ENCODE results near the gene CRIP2. TPM values are rescaled to one million over a fixed set of nuclear protein-coding genes. Genes with fewer than 3 reads are reported as not detected.

The CRIP2 gene
- total and polyA plus RNA-seq, 9 donors: 144 to 335 (median 235) TPM

DNA sequence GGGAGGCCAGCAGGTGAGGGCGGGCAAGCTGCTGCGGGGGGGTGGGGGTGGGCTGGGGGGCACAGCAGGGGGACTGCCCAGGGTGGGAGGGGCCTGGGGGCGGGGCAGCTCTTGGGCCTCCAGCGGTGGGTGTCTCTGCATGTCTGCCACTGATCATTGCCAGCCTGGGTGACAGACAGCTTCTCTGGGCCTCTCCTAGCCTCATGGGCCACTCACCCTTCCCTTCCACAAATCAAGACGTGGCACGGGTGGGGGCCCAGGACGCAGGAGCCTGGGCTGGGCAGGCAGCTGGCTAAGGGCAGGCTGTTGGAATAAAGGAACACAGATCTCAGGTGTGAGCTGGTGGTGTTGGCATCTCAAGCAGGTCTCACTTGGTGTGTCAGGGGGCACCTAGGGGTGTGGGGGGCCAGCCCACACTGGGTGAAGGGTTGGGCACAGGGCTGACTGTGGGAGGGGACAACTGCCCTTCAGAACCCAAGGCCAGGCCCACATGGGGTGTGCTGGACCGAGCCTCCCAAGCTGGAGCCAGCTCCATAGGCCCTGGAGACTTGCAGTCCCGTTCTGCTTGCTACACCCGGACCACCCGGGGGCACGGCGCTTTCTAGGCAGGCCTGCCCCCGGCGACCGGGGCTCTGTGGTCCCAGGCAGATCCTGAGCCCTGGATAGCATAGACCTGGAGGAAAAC is 19.4 kb downstream of the CRIP2 start:
- WGBS (ENCODE audit: insufficient coverage): 91% methylated on average over 10 of the region's 16 CpGs
- Histone ChIP-seq H3K9me3 (replicated peaks; ENCODE audit: control insufficient read depth, low read depth, low read length) (no peaks in the 10 kb centered on the region), H3K27ac (ENCODE audit: low read length) (no peak overlapping the region), H3K4me1 (ENCODE audit: control insufficient read depth, insufficient read depth, low read length) (peaks cover 31% of the 10 kb centered on the region), H3K36me3 (ENCODE audit: control insufficient read depth, insufficient read depth, low read length) (peaks cover 12% of the 10 kb centered on the region), H3K27me3 (ENCODE audit: control insufficient read depth, insufficient read depth, low read length) (no peaks in the 10 kb centered on the region), H3K4me3 (ENCODE audit: low read length) (no peak overlapping the region)
- peak; percentile 20 for DNase-seq

DNA sequence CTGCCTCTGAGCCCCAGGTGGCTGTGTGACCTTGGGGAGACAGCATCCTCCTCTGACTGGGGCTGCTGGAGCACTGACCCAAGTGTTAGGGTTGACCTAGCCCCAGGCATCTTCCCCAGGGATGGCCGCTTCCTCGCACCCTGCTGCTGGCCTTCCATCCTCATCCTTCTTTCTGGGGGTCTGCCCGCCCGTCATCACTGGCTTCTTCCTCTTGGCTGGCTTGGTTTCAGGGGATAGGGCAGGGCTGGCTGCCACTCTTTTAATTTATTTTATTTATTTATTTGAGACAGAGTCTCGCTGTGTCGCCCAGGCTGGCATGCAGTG is 19.9 kb downstream of the CRIP2 start:
- Histone ChIP-seq H3K27me3 (ENCODE audit: control insufficient read depth, insufficient read depth, low read length) (no peaks in the 10 kb centered on the region), H3K36me3 (ENCODE audit: control insufficient read depth, insufficient read depth, low read length) (peaks cover 15% of the 10 kb centered on the region), H3K27ac (ENCODE audit: low read length) (no peak overlapping the region), H3K9me3 (replicated peaks; ENCODE audit: control insufficient read depth, low read depth, low read length) (no peaks in the 10 kb centered on the region), H3K4me1 (ENCODE audit: control insufficient read depth, insufficient read depth, low read length) (peaks cover 29% of the 10 kb centered on the region), H3K4me3 (ENCODE audit: low read length) (no peak overlapping the region)
- DNase-seq: no peak
- 100% methylated on average over 3 of the region's 6 CpGs for WGBS (ENCODE audit: insufficient coverage)

GRCh38 chr14:105495101-105495989 is 20.7 kb downstream of the CRIP2 start:
- WGBS (ENCODE audit: insufficient coverage): 66% methylated on average over 16 of the region's 18 CpGs
- Histone ChIP-seq H3K27me3 (ENCODE audit: control insufficient read depth, insufficient read depth, low read length) (no peaks in the 10 kb centered on the region), H3K9me3 (replicated peaks; ENCODE audit: control insufficient read depth, low read depth, low read length) (no peaks in the 10 kb centered on the region), H3K4me3 (ENCODE audit: low read length) (no peak overlapping the region), H3K36me3 (ENCODE audit: control insufficient read depth, insufficient read depth, low read length) (peaks cover 15% of the 10 kb centered on the region), H3K4me1 (ENCODE audit: control insufficient read depth, insufficient read depth, low read length) (peaks cover 29% of the 10 kb centered on the region), H3K27ac (ENCODE audit: low read length) (no peak overlapping the region)
- DNase-seq: peak; percentile 11

DNA sequence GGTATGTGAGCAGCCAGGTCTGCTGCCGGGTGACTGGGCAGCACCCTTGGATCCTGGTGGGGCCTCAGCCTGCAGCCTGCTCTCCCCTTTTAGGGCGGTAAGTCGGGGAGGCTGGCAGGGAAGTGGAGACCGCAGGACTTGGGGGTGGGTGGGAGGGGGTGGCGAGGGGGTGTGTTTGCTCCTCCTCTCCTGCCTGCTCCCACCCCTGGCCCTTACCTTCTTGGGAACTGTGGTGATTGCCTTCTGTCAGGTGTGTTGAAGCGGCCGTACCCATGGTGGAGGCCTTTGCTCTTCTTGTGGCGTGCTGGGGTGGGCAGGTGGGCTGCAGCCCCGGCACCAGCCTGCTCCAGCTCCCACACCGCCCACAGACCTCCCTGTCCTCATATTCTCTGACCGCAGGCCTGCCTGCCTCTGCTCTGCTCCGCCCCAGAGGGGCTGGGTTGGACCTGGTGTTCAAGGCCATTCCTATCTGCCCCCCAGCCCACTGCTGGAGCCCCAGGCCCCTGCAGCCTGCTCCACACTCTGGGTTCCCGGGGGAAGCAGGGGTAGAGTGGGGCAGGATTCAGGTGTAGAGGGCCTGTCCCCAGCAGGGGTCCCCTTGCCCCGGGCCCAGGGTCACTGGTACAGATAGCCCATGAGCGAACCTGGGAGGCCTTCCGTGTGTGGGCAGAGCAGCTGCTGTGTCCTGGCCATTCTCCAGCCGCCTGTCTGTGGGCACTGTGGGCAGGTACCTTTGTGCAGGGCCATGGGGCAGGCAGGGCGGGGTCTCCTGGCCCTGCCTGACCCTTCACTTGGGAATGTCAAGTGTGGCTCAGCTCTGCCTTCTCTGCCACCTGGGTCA is 21.6 kb downstream of the CRIP2 start:
- H3K27ac ChIP-seq (ENCODE audit: low read length): no peak overlapping the region
- peaks cover 29% of the 10 kb centered on the region for H3K4me1 ChIP-seq (ENCODE audit: control insufficient read depth, insufficient read depth, low read length)
- DNase-seq: no peak
- H3K4me3 ChIP-seq (ENCODE audit: low read length): no peak overlapping the region
- no peaks in the 10 kb centered on the region for H3K27me3 ChIP-seq (ENCODE audit: control insufficient read depth, insufficient read depth, low read length)
- no peaks in the 10 kb centered on the region for H3K9me3 ChIP-seq (replicated peaks; ENCODE audit: control insufficient read depth, low read depth, low read length)
- H3K36me3 ChIP-seq (ENCODE audit: control insufficient read depth, insufficient read depth, low read length): peaks cover 15% of the 10 kb centered on the region
- WGBS (ENCODE audit: insufficient coverage): 77% methylated on average over 11 of the region's 18 CpGs

DNA sequence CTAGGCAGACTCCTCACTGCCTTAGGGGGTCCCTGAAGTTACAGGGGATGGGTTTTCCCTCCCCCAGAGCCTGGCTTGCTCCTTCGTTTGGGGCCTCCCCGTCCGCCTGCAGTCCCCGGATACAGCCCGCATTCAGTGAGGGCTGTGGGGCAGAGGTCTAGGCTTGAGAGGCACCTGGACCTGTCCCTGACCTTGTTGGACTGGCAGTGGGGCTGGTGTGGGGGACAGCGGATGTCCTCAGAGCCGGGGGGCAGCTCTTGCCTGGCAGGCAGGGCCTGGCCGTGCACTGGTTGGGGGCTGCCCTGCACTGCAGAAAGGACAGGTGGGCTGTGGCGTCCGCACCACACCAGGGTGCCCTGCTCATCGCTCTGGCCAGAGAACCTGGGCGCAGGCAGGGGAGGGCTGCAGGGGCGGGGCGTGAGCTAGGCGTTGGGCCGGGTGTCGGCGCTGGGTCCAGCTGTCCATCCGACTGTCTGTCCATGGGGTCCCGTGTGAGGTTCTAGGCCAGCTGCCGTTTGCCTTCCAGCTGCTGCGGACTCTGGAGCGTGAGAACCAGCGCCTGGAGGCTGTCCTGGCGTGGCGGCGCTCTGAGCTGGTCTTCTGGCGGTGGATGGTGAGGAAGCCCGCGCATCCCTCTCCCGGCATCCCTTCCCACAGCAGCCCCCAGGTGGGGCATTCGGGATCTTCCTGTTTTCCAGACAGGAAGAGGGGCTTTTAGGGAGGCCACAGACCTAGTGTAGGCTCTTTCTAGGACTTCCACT is 22.4 kb downstream of the CRIP2 start:
- 87% methylated on average over 28 of the region's 32 CpGs for WGBS (ENCODE audit: insufficient coverage)
- no peak for DNase-seq
- no peak overlapping the region for H3K27ac ChIP-seq (ENCODE audit: low read length)
- peaks cover 14% of the 10 kb centered on the region for H3K36me3 ChIP-seq (ENCODE audit: control insufficient read depth, insufficient read depth, low read length)
- H3K4me1 ChIP-seq (ENCODE audit: control insufficient read depth, insufficient read depth, low read length): peaks cover 25% of the 10 kb centered on the region
- H3K9me3 ChIP-seq (replicated peaks; ENCODE audit: control insufficient read depth, low read depth, low read length): no peaks in the 10 kb centered on the region
- no peaks in the 10 kb centered on the region for H3K27me3 ChIP-seq (ENCODE audit: control insufficient read depth, insufficient read depth, low read length)
- H3K4me3 ChIP-seq (ENCODE audit: low read length): no peak overlapping the region

DNA sequence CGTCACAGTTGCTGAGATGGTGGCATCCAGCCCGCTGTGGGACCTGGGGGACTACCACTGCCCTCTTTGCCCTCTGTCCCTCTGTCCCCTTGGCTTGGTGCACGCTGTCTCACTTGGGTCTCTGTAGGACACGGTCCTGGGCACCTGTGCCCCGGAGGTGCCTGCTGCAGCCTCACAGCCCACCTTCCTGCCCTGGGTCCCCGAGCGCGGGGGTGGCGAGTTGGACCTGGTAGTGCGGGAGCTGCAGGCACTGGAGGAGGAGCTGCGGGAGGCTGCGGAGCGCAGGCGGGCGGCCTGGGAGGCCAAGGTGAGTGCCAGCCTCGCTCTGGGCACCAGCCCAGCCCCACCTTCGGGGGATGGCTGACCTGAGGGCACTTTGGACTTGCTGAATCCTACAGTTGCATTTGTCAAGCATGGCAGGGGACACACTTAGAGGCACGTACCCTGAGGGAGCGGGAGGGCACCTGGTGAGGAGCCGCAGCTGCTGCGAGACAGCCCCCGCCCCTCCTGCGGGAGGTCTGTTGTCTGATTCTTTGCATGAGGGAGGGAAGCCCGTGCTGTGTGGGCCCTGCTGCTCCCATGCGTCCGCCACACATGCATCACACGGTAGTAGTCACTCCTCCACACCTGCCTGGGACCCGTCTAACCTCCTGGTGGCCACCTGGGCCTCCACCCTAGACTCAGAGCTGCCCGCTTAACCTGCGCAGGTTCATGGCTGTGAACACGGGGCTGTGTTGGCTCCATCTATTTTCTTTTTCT is 23.2 kb downstream of the CRIP2 start:
- H3K27me3 ChIP-seq (ENCODE audit: control insufficient read depth, insufficient read depth, low read length): no peaks in the 10 kb centered on the region
- no peaks in the 10 kb centered on the region for H3K9me3 ChIP-seq (replicated peaks; ENCODE audit: control insufficient read depth, low read depth, low read length)
- H3K36me3 ChIP-seq (ENCODE audit: control insufficient read depth, insufficient read depth, low read length): peaks cover 7% of the 10 kb centered on the region
- no peak overlapping the region for H3K27ac ChIP-seq (ENCODE audit: low read length)
- H3K4me1 ChIP-seq (ENCODE audit: control insufficient read depth, insufficient read depth, low read length): peaks cover 23% of the 10 kb centered on the region
- no peak for DNase-seq
- no peak overlapping the region for H3K4me3 ChIP-seq (ENCODE audit: low read length)
- 90% methylated on average over 28 of the region's 31 CpGs for WGBS (ENCODE audit: insufficient coverage)

- Histone ChIP-seq H3K27me3 (ENCODE audit: control insufficient read depth, insufficient read depth, low read length) (no peaks in the 10 kb centered on the region), H3K4me3 (ENCODE audit: low read length) (no peak overlapping the region), H3K36me3 (ENCODE audit: control insufficient read depth, insufficient read depth, low read length) (peaks cover 7% of the 10 kb centered on the region), H3K9me3 (replicated peaks; ENCODE audit: control insufficient read depth, low read depth, low read length) (no peaks in the 10 kb centered on the region), H3K4me1 (ENCODE audit: control insufficient read depth, insufficient read depth, low read length) (peaks cover 23% of the 10 kb centered on the region), H3K27ac (ENCODE audit: low read length) (peak overlapping the region; percentile 47)
- WGBS (ENCODE audit: insufficient coverage): 69% methylated on average over 33 of the region's 36 CpGs
- DNase-seq: no peak
These were observed 24.0 kb downstream of the CRIP2 start for GRCh38 chr14:105498430-105499255.

DNA sequence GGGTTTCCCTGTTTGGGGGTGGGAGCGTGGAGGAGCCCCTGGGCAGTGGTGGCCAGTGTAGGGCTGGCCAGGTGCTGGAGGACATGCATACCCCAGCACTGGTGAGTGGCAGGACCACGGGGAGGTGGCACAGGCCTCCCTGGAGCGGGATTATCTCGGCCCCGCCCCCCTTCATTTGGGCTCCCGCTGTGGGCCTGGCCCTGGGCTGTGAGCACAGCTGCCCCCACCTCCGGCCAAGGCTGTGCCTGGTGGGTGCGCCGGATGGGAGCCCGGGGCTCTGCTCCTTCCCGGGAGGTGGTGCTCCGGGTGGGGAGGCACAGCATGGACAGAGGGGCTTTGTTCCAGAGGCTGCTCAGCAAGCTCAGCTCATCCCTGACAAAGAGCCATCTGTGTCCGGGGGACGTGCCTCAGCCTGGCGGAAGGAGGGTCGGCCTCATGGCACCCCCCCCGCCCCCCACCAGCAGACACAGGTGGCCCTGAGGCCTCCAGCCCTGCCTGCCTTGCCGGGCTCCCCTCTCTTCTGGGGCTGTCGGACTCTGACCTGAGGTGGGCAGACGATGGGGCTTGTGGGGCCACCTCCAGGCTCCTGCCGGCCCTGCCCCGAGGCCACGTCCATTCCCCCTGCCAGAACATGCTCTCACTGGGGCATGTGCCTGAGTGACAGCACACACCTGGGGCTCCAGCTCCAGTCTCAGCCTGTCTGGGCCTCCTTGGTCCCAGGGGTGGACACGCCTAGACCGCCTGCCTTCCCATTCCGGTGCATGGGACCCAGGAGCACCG is 24.8 kb downstream of the CRIP2 start:
- peak; percentile 58 for DNase-seq

More for the DNA sequence above, 24.8 kb downstream of the CRIP2 start:
- H3K27ac ChIP-seq (ENCODE audit: low read length): peak overlapping the region; percentile 47
- no peaks in the 10 kb centered on the region for H3K9me3 ChIP-seq (replicated peaks; ENCODE audit: control insufficient read depth, low read depth, low read length)
- 70% methylated on average over 19 of the region's 27 CpGs for WGBS (ENCODE audit: insufficient coverage)
- no peaks in the 10 kb centered on the region for H3K27me3 ChIP-seq (ENCODE audit: control insufficient read depth, insufficient read depth, low read length)
- no peak overlapping the region for H3K4me3 ChIP-seq (ENCODE audit: low read length)
- peaks cover 23% of the 10 kb centered on the region for H3K4me1 ChIP-seq (ENCODE audit: control insufficient read depth, insufficient read depth, low read length)
- peaks cover 7% of the 10 kb centered on the region for H3K36me3 ChIP-seq (ENCODE audit: control insufficient read depth, insufficient read depth, low read length)
